Measurements from ENCODE around the gene CAPN9.
"Not testable (repeated sequence)": the region's sequence is repeated elsewhere in the genome, so short reads cannot be mapped to it uniquely, and the experiment has no call there.

The CAPN9 gene

DNA sequence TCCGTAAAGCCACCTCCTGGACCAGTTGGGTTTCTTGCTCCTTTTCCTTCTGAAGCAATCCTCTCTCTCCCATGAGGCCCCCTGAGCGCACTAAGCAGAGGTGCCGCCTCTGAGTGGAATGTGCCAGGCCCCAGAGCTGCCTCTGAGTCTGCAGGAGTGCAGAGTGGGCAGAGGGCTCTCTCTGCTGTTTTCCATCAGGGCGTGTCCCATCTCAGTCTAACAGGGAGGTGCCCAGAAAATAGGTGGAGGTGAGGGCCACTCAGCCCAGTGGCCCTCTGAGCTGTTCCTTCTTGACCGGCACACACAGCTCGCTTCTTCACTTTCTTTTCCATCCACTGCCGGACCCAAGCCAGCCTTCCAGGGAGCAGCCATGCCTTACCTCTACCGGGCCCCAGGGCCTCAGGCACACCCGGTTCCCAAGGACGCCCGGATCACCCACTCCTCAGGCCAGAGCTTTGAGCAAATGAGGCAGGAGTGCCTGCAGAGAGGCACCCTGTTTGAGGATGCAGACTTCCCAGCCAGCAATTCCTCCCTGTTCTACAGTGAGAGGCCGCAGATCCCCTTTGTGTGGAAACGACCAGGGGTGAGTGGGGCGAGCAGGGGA lies at the start of gene CAPN9:
TSS of gene CAPN9 (plus strand) at position 262 of the 604 bp plus-strand sequence. CDS start at position 371, 109 bp downstream.
- TF ChIP-seq GLIS3 (CRISPR knock-in tag; IDR thresholded peaks at IDR 0.05) (no peak), TOX (CRISPR knock-in tag; IDR thresholded peaks at IDR 0.05; ENCODE audit: borderline replicate concordance) (no peak), RARB (CRISPR knock-in tag; IDR thresholded peaks at IDR 0.05) (no peak), OSR1 (CRISPR knock-in tag; IDR thresholded peaks at IDR 0.05) (no peak), ZFP3 (CRISPR knock-in tag; IDR thresholded peaks at IDR 0.05) (no peak), PPARA (CRISPR knock-in tag; IDR thresholded peaks at IDR 0.05; ENCODE audit: borderline replicate concordance) (no peak), BACH2 (CRISPR knock-in tag; IDR thresholded peaks at IDR 0.05; ENCODE audit: borderline replicate concordance) (no peak), ZNF70 (CRISPR knock-in tag; IDR thresholded peaks at IDR 0.05) (no peak)
- ATAC-seq, result no peak

- no peak for TF ChIP-seq GLIS3 (CRISPR knock-in tag; IDR thresholded peaks at IDR 0.05)
- no peak for TF ChIP-seq ARNTL (CRISPR knock-in tag; IDR thresholded peaks at IDR 0.05; ENCODE audit: borderline replicate concordance, low read depth)
- TF ChIP-seq, protein P1, sequence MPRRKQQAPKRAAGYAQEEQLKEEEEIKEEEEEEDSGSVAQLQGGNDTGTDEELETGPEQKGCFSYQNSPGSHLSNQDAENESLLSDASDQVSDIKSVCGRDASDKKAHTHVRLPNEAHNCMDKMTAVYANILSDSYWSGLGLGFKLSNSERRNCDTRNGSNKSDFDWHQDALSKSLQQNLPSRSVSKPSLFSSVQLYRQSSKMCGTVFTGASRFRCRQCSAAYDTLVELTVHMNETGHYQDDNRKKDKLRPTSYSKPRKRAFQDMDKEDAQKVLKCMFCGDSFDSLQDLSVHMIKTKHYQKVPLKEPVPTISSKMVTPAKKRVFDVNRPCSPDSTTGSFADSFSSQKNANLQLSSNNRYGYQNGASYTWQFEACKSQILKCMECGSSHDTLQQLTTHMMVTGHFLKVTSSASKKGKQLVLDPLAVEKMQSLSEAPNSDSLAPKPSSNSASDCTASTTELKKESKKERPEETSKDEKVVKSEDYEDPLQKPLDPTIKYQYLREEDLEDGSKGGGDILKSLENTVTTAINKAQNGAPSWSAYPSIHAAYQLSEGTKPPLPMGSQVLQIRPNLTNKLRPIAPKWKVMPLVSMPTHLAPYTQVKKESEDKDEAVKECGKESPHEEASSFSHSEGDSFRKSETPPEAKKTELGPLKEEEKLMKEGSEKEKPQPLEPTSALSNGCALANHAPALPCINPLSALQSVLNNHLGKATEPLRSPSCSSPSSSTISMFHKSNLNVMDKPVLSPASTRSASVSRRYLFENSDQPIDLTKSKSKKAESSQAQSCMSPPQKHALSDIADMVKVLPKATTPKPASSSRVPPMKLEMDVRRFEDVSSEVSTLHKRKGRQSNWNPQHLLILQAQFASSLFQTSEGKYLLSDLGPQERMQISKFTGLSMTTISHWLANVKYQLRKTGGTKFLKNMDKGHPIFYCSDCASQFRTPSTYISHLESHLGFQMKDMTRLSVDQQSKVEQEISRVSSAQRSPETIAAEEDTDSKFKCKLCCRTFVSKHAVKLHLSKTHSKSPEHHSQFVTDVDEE (CRISPR knock-in tag; IDR thresholded peaks at IDR 0.05), result no peak
- no peak for TF ChIP-seq CREB5 (CRISPR knock-in tag; IDR thresholded peaks at IDR 0.05; ENCODE audit: low read depth)
- no peak for TF ChIP-seq SNAI2 (CRISPR knock-in tag; IDR thresholded peaks at IDR 0.05)
- TF ChIP-seq TCF4 (CRISPR knock-in tag; IDR thresholded peaks at IDR 0.05; ENCODE audit: borderline replicate concordance), result no peak
- no peak for TF ChIP-seq CSRNP3 (CRISPR knock-in tag; IDR thresholded peaks at IDR 0.05)
- no peak for TF ChIP-seq CSDC2 (CRISPR knock-in tag; IDR thresholded peaks at IDR 0.05)
- no peak for TF ChIP-seq PPARA (CRISPR knock-in tag; IDR thresholded peaks at IDR 0.05; ENCODE audit: borderline replicate concordance)
- no peak for TF ChIP-seq ESRRG (CRISPR knock-in tag; IDR thresholded peaks at IDR 0.05)
- no peak for ATAC-seq
These were observed 49.1 kb upstream of the CAPN9 start for GRCh38 chr1:230698130-230698529.

DNA sequence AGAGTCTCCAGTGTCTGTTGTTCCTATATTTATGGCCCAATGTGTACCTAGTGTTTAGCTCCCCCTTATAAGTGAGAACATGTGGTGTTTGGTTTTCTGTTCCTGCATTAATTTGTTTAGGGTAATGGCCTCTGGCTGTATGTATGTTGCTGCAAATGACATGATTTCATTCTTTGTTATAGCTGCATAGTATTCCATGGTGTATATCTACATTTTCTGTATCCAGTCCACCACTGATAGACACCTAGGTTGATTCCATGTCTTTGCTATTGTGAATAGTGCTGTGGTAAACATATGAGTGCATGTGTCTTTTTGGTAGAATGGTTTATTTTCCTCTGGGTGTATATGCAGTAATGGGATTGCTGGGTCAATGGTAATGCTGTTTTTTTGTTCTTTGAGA lies 48.2 kb upstream of the CAPN9 start:
- not testable (repeated sequence) for ATAC-seq

DNA sequence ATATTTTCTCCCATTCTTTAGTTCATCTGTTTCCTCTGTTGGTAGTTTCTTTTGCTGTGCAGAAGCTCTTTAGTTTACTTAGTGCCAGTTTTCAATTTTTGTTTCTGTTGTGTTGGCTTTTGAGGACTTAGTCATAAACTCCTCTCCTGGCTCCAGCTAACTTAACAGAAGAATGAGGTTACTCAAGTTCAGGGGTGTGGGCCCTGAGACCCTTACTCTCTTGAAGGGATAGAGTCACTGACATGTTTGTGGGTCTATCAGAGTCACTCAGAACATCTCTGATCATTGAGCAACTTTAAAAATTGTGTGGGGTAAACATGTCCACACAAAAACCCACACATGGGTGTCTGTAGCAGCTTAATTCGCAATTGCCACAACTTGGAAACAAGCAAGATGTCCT lies 47.5 kb upstream of the CAPN9 start:
- ATAC-seq, result no peak
- no peak for TF ChIP-seq BACH2 (CRISPR knock-in tag; IDR thresholded peaks at IDR 0.05; ENCODE audit: borderline replicate concordance)
- no peak for TF ChIP-seq ESRRG (CRISPR knock-in tag; IDR thresholded peaks at IDR 0.05)
- no peak for TF ChIP-seq SNAI2 (CRISPR knock-in tag; IDR thresholded peaks at IDR 0.05)
- TF ChIP-seq POU6F1 (CRISPR knock-in tag; IDR thresholded peaks at IDR 0.05; ENCODE audit: borderline replicate concordance, low read depth), result no peak
- TF ChIP-seq CREB5 (CRISPR knock-in tag; IDR thresholded peaks at IDR 0.05; ENCODE audit: low read depth), result no peak
- TF ChIP-seq CSRNP3 (CRISPR knock-in tag; IDR thresholded peaks at IDR 0.05), result no peak
